Neuron (in vitro differentiated cells): ENCODE data around the gene THAP10.

ENCODE experiments used
- H2AFZ ChIP-seq: one replicate; pipeline ENCODE4 v1.6.1; 2013; ENCODE audit warnings: low read depth, mild to moderate bottlenecking, inconsistent platforms, low read length, moderate library complexity
- H3K27me3 ChIP-seq: one replicate; pipeline ENCODE4 v1.6.1; 2013; ENCODE audit warnings: low read length; ENCODE audit not compliant: insufficient read depth
- H3K36me3 ChIP-seq: one replicate; pipeline ENCODE4 v1.6.1; 2013; ENCODE audit warnings: low read length; ENCODE audit not compliant: insufficient read depth
- H3K4me1 ChIP-seq: one replicate; pipeline ENCODE4 v1.6.1; 2013; ENCODE audit warnings: low read length; ENCODE audit not compliant: insufficient read depth
- H3K4me3 ChIP-seq: 2 replicates; pipeline ENCODE4 v1.5.1; 2013; ENCODE audit warnings: mild to moderate bottlenecking, low read length, moderate library complexity
- H3K9me3 ChIP-seq: one replicate; pipeline ENCODE4 v1.6.1; 2013; ENCODE audit warnings: low read length

Gene THAP10

GRCh38 chr15:70910958-70911357 is 18.7 kb upstream of the THAP10 start:
- Histone ChIP-seq H3K4me1 (no peaks in the 10 kb centered on the region), H2AFZ (no peak overlapping the region), H3K4me3 (no peak overlapping the region), H3K36me3 (peaks cover 42% of the 10 kb centered on the region), H3K9me3 (peaks cover 19% of the 10 kb centered on the region), H3K27me3 (no peaks in the 10 kb centered on the region)

- Histone ChIP-seq H3K4me3 (no peak overlapping the region), H2AFZ (no peak overlapping the region), H3K36me3 (peaks cover 57% of the 10 kb centered on the region), H3K4me1 (no peaks in the 10 kb centered on the region), H3K9me3 (peaks cover 19% of the 10 kb centered on the region), H3K27me3 (no peaks in the 10 kb centered on the region)
These were observed 15.7 kb upstream of the THAP10 start for GRCh38 chr15:70907784-70908471.

- no peaks in the 10 kb centered on the region for H3K4me1 ChIP-seq
These were observed 14.6 kb upstream of the THAP10 start for GRCh38 chr15:70906842-70907241.

GRCh38 chr15:70902107-70902506 is 9.9 kb upstream of the THAP10 start:
- Histone ChIP-seq H3K4me1 (no peaks in the 10 kb centered on the region), H3K36me3 (peaks cover 69% of the 10 kb centered on the region), H3K9me3 (peaks cover 5% of the 10 kb centered on the region), H3K27me3 (no peaks in the 10 kb centered on the region), H3K4me3 (no peak overlapping the region), H2AFZ (no peak overlapping the region)

More at GRCh38 chr15:70906842-70907241, 14.6 kb upstream of the THAP10 start:
- Histone ChIP-seq H3K27me3 (no peaks in the 10 kb centered on the region), H2AFZ (no peak overlapping the region), H3K9me3 (peaks cover 19% of the 10 kb centered on the region), H3K36me3 (peaks cover 63% of the 10 kb centered on the region), H3K4me3 (no peak overlapping the region)

GRCh38 chr15:70892912-70893560 is 803 bp upstream of the THAP10 start:
- Histone ChIP-seq H3K36me3 (peaks cover 17% of the 10 kb centered on the region), H2AFZ (peak overlapping the region; percentile 83), H3K4me1 (peaks cover 18% of the 10 kb centered on the region), H3K4me3 (peak overlapping the region; percentile 65), H3K9me3 (no peaks in the 10 kb centered on the region), H3K27me3 (no peaks in the 10 kb centered on the region)

GRCh38 chr15:70882361-70882760 is 9.9 kb downstream of the THAP10 start:
- Histone ChIP-seq H2AFZ (no peak overlapping the region), H3K4me1 (no peaks in the 10 kb centered on the region), H3K9me3 (no peaks in the 10 kb centered on the region), H3K4me3 (no peak overlapping the region), H3K27me3 (no peaks in the 10 kb centered on the region), H3K36me3 (peaks cover 6% of the 10 kb centered on the region)

GRCh38 chr15:70880781-70881180 is 11.5 kb downstream of the THAP10 start:
- Histone ChIP-seq H2AFZ (no peak overlapping the region), H3K4me3 (no peak overlapping the region), H3K36me3 (peaks cover 6% of the 10 kb centered on the region), H3K4me1 (no peaks in the 10 kb centered on the region), H3K27me3 (no peaks in the 10 kb centered on the region), H3K9me3 (no peaks in the 10 kb centered on the region)

- Histone ChIP-seq H2AFZ (no peak overlapping the region), H3K4me3 (no peak overlapping the region), H3K9me3 (no peaks in the 10 kb centered on the region)
These were observed 12.8 kb downstream of the THAP10 start for GRCh38 chr15:70879401-70879800.

GRCh38 chr15:70876683-70877082 is 15.6 kb downstream of the THAP10 start:
- H3K27me3 ChIP-seq: no peaks in the 10 kb centered on the region
- no peak overlapping the region for H3K4me3 ChIP-seq
- no peaks in the 10 kb centered on the region for H3K9me3 ChIP-seq
- H3K4me1 ChIP-seq: no peaks in the 10 kb centered on the region
- no peak overlapping the region for H2AFZ ChIP-seq
- H3K36me3 ChIP-seq: peaks cover 3% of the 10 kb centered on the region

More at GRCh38 chr15:70879401-70879800, 12.8 kb downstream of the THAP10 start:
- peaks cover 6% of the 10 kb centered on the region for H3K36me3 ChIP-seq
- H3K4me1 ChIP-seq: no peaks in the 10 kb centered on the region
- no peaks in the 10 kb centered on the region for H3K27me3 ChIP-seq

GRCh38 chr15:70876011-70876410 is 16.2 kb downstream of the THAP10 start:
- no peak overlapping the region for H3K4me3 ChIP-seq
- H3K9me3 ChIP-seq: no peaks in the 10 kb centered on the region
- H3K4me1 ChIP-seq: no peaks in the 10 kb centered on the region
- H3K27me3 ChIP-seq: no peaks in the 10 kb centered on the region
- H3K36me3 ChIP-seq: no peaks in the 10 kb centered on the region
- no peak overlapping the region for H2AFZ ChIP-seq

- H3K36me3 ChIP-seq: no peaks in the 10 kb centered on the region
- no peak overlapping the region for H2AFZ ChIP-seq
- H3K4me3 ChIP-seq: no peak overlapping the region
- no peaks in the 10 kb centered on the region for H3K27me3 ChIP-seq
- no peaks in the 10 kb centered on the region for H3K9me3 ChIP-seq
- H3K4me1 ChIP-seq: no peaks in the 10 kb centered on the region
These were observed 17.0 kb downstream of the THAP10 start for GRCh38 chr15:70875001-70875782.

- peaks cover 4% of the 10 kb centered on the region for H3K4me1 ChIP-seq
- H3K4me3 ChIP-seq: no peak overlapping the region
- no peaks in the 10 kb centered on the region for H3K27me3 ChIP-seq
- no peaks in the 10 kb centered on the region for H3K9me3 ChIP-seq
- H3K36me3 ChIP-seq: no peaks in the 10 kb centered on the region
- H2AFZ ChIP-seq: no peak overlapping the region
These were observed 18.8 kb downstream of the THAP10 start for GRCh38 chr15:70873232-70874054.
